Naive B cell (primary cell): Measurements from ENCODE around the gene ORC3. TPM values are rescaled to one million over a fixed set of nuclear protein-coding genes. Genes with fewer than 3 reads are reported as not detected.
"Not testable (repeated sequence)": the region's sequence is repeated elsewhere in the genome, so short reads cannot be mapped to it uniquely, and the experiment has no call there.

Experiments
- ATAC-seq, 2 donors: fragments of 150-1000 bp; cut with Tn5 transposase; 2 replicates each; pipeline ENCODE4 v1.10.0; 2021; ENCODE audit warnings: low read depth in 2 of 2, mild to moderate bottlenecking in 2 of 2, moderate library complexity in 2 of 2
- DNase-seq: peaks from one replicate; pipeline ENCODE4 v3.0.0; 2022
- H3K27ac Mint-ChIP-seq, 6 donors: one replicate each; pipeline ENCODE4 v1.8.0; 2020 to 2022; ENCODE audit warnings: mild to moderate bottlenecking in 6 of 6, mixed read lengths in 6 of 6, moderate library complexity in 5 of 6, inconsistent platforms in 2 of 6
- H3K27me3 Mint-ChIP-seq, 3 donors: one replicate each; pipeline ENCODE4 v1.8.0; 2021 to 2022; ENCODE audit warnings: mixed read lengths in 3 of 3, mild to moderate bottlenecking in 1 of 3
- H3K36me3 Mint-ChIP-seq, 2 donors: one replicate each; pipeline ENCODE4 v1.8.0; 2020 to 2022; ENCODE audit warnings: mixed read lengths in 2 of 2, inconsistent platforms in 1 of 2, mild to moderate bottlenecking in 1 of 2
- H3K4me1 Mint-ChIP-seq, 3 donors: one replicate each; pipeline ENCODE4 v1.8.0; 2020 to 2022; ENCODE audit warnings: mixed read lengths in 3 of 3, inconsistent platforms in 1 of 3, mild to moderate bottlenecking in 1 of 3, moderate library complexity in 1 of 3
- H3K4me3 Mint-ChIP-seq, 8 donors: one replicate each; pipeline ENCODE4 v1.8.0; 2020 to 2022; ENCODE audit warnings: mild to moderate bottlenecking in 8 of 8, mixed read lengths in 8 of 8, moderate library complexity in 8 of 8, inconsistent platforms in 2 of 8
- H3K9me3 Mint-ChIP-seq, 7 donors: one replicate each; pipeline ENCODE4 v1.8.0; 2020 to 2022; ENCODE audit warnings: mixed read lengths in 7 of 7, mild to moderate bottlenecking in 5 of 7, inconsistent platforms in 2 of 7, moderate library complexity in 1 of 7
- polyA plus RNA-seq, 6 donors: library from polyadenylated mRNA; unstranded; fragments of 300-500 nt; fragmentation: Illumina TruSeq; gene quantifications; one replicate each; pipeline ENCODE4 v1.2.3, GENCODE V29; 2021; ENCODE audit warnings: low read depth in 6 of 6

ORC3 gene
- polyA plus RNA-seq, 6 donors from 2014 or later, result 34.4 to 68.4 (median 38.8) TPM

DNA sequence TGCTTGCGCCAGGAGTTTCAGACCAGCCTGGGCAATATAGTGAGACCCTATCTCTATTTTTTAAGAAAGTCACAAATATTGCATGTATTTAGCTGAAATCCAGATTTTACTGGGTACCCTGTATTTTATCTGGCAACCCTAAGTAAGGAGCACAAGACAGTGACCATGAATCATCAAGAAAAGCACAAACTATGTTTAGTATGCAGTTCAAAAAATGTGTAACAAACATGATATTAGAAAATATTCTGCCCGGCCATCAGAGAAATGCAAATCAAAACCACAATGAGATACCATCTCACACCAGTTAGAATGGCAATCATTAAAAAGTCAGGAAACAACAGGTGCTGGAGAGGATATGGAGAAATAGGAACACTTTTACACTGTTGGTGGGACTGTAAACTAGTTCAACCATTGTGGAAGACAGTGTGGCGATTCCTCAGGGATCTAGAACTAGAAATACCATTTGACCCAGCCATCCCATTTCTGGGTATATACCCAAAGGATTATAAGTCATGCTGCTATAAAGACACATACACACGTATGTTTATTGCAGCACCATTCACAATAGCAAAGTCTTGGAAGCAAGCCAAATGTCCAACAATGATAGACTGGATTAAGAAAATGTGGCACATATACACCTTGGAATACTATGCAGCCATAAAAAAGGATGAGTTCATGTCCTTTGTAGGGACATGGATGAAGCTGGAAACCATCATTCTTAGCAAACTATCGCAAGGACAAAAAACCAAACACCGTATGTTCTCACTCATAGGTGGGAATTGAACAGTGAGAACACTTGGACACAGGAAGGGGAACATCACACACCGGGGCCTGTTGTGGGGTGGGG is 118.9 kb downstream of the ORC3 start:
- not testable (repeated sequence) for DNase-seq, ATAC-seq, H3K36me3 Mint-ChIP-seq, H3K4me1 Mint-ChIP-seq, H3K27me3 Mint-ChIP-seq, H3K27ac Mint-ChIP-seq, H3K9me3 Mint-ChIP-seq, H3K4me3 Mint-ChIP-seq

DNA sequence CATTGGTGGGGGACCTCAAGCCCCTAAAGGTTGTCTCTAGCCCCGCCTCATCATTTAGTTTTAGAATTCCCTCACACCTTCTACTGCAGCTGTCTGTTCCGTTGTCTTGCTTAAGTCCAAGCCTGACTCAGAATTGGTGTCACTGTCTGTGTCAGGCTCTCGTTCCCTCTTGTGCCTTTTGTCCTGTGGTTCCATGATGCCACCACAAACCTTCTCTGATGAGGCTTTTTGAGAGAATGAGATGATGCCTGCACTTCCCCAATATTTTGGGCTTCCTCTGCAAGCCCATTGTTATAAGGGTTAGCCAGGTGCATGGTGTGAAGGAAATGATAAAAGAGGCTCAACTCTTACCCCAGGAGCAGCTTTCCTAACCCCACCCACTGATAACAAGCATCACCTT is 120.2 kb downstream of the ORC3 start:
- peaks cover 0 to 11% (median 5%) of the 10 kb centered on the region in 3 donors for H3K4me1 Mint-ChIP-seq
- H3K27me3 Mint-ChIP-seq, result no peaks in the 10 kb centered on the region
- H3K4me3 Mint-ChIP-seq, result no peak overlapping the region
- ATAC-seq, result no peak
- H3K36me3 Mint-ChIP-seq, result no peaks in the 10 kb centered on the region
- H3K27ac Mint-ChIP-seq, result no peak overlapping the region
- H3K9me3 Mint-ChIP-seq, result no peaks in the 10 kb centered on the region
- no peak for DNase-seq

DNA sequence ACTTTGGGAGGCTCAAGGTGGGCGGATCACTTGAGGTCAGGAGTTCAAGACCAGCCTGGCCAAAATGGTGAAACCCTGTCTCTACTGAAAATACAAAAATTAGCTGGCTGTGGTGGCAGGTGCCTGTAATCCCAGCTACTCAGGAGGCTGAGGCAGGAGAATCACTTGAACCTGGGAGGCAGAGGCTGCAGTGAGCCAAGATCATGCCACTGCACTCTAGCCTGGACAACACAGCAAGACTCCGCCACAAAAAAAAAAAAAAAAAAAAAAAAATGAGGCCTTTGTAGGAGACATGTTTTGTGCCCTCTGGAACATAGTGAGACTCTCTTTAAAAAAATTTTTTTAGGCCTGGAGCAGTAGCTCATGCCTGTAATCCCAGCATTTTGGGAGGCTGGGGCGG is 122.8 kb downstream of the ORC3 start:
- not testable (repeated sequence) for ATAC-seq, H3K9me3 Mint-ChIP-seq, H3K27me3 Mint-ChIP-seq, DNase-seq, H3K36me3 Mint-ChIP-seq, H3K27ac Mint-ChIP-seq
- Mint-ChIP-seq H3K4me3 (peak overlapping the region in 1 of 8 donors; percentile 15), H3K4me1 (peaks cover 0 to 11% (median 5%) of the 10 kb centered on the region in 3 donors)

DNA sequence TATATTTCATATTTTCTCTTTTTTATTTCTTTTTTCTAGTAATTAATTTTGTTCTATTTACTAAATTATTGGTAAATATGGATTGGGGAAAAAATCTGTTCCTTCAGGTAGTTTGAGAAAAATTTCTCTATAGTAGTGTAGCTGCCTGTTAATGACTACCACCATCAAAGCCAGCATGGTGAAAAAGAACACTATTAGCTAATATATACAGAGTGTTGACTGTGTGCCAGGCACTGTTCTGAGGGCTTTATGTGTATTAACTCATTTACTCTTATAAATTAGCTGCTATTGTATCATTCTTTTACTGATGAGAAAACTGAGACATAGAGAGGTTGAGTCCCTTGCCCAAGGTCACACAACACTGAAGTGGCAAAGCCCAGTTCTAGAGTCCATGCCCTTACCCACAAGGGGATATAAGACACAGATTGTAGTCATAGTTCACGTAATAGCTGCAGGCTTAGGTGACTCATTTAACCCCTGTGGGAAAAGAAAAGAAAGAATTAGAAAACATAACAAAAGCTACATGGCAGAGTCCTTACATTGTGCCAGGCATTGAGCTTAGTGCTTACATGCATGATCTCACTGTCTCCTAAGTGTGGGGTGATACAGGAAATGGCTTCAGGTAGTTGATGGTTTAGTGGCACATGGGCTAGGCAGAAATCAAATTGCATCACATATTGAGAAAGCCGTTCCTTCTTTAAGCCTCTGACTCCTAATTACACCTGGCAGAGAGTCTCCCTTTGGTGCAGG is 124.3 kb downstream of the ORC3 start:
- H3K27me3 Mint-ChIP-seq, result no peaks in the 10 kb centered on the region
- H3K36me3 Mint-ChIP-seq, result no peaks in the 10 kb centered on the region
- no peak overlapping the region for H3K4me3 Mint-ChIP-seq
- H3K4me1 Mint-ChIP-seq, result peaks cover 0 to 11% (median 5%) of the 10 kb centered on the region in 3 donors
- no peak overlapping the region for H3K27ac Mint-ChIP-seq
- H3K9me3 Mint-ChIP-seq, result no peaks in the 10 kb centered on the region
- ATAC-seq, result no peak
- DNase-seq, result no peak

Other genes with a start within 250 kb of the ORC3 start
- gene C6orf163, start 245.3 kb upstream of the ORC3 start, polyA plus RNA-seq, result 1 to 10 TPM in 1 of 6 donors, under 1 TPM in 4, not detected in 1; 0.24 to 1.1 (median 0.71) TPM
- not detected for gene CFAP206, start 182.2 kb upstream of the ORC3 start, polyA plus RNA-seq
- gene SLC35A1, start 117.2 kb upstream of the ORC3 start, polyA plus RNA-seq, result 10 to 100 TPM; 18.0 to 26.6 (median 25.4) TPM
- gene RARS2, start 148 bp upstream of the ORC3 start, polyA plus RNA-seq, result 10 to 100 TPM; 11.7 to 32.8 (median 25.3) TPM
- gene AKIRIN2, start 112.1 kb downstream of the ORC3 start, polyA plus RNA-seq, result 100 to 1,000 TPM in 3 of 6 donors, 10 to 100 TPM in 3; 75.0 to 129 (median 99.1) TPM